ENCODE data around the gene WDR54.

DNA sequence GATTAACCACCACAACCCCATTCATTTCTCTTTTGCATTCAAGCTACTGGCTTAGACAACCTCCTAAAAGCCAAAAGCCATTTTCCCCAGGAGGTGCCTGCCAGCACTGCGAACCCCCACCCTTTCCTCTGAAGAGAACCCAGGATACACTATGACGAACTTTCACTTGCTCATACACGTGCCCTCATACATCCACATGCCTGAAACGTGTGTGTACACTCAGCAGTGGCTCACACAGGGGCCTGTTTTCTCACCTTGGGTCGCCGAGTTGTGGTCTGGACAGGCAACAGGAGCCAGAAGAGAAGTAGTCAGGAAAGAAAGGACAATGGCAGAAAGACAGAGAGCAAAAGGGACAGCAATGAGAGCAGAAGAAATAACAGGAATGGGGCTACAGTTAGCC, 48.9 kb upstream of the WDR54 start:
- TF ChIP-seq, protein P1, sequence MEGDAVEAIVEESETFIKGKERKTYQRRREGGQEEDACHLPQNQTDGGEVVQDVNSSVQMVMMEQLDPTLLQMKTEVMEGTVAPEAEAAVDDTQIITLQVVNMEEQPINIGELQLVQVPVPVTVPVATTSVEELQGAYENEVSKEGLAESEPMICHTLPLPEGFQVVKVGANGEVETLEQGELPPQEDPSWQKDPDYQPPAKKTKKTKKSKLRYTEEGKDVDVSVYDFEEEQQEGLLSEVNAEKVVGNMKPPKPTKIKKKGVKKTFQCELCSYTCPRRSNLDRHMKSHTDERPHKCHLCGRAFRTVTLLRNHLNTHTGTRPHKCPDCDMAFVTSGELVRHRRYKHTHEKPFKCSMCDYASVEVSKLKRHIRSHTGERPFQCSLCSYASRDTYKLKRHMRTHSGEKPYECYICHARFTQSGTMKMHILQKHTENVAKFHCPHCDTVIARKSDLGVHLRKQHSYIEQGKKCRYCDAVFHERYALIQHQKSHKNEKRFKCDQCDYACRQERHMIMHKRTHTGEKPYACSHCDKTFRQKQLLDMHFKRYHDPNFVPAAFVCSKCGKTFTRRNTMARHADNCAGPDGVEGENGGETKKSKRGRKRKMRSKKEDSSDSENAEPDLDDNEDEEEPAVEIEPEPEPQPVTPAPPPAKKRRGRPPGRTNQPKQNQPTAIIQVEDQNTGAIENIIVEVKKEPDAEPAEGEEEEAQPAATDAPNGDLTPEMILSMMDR (IDR thresholded peaks at IDR 0.05; ENCODE audit: low read depth, low read length): no peak
- TF ChIP-seq, protein P2, sequence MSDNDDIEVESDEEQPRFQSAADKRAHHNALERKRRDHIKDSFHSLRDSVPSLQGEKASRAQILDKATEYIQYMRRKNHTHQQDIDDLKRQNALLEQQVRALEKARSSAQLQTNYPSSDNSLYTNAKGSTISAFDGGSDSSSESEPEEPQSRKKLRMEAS (IDR thresholded peaks at IDR 0.05; ENCODE audit: low read depth, low read length): no peak
- no peak for TF ChIP-seq POLR2A (IDR thresholded peaks at IDR 0.05; ENCODE audit: extremely low read depth, insufficient read length)

Measured in NB4 (cell line).